Measurements from ENCODE around the gene HRH2.

- TF ChIP-seq CTCF (IDR thresholded peaks at IDR 0.05; ENCODE audit: insufficient read depth, low read length) (no peak), SPI1 (IDR thresholded peaks at IDR 0.05; ENCODE audit: borderline replicate concordance, low read depth) (no peak)
These were observed 74.0 kb downstream of the HRH2 start for GRCh38 chr5:175731756-175732465.

Measured in HL-60 (cell line).